Activated gamma-delta T cell treated with anti-CD3 and anti-CD28 coated beads, Interleukin-2, amount 50 U/mL, for 16 hours (primary cell): ENCODE results near the gene DGAT2L6.
"Not testable (repeated sequence)": the region's sequence is repeated elsewhere in the genome, so short reads cannot be mapped to it uniquely, and the experiment has no call there.

Source experiments
- DNase-seq: peaks from one replicate; pipeline ENCODE4 v3.0.0-alpha.2; 2020; ENCODE audit warnings: low read depth

The DGAT2L6 gene

DNA sequence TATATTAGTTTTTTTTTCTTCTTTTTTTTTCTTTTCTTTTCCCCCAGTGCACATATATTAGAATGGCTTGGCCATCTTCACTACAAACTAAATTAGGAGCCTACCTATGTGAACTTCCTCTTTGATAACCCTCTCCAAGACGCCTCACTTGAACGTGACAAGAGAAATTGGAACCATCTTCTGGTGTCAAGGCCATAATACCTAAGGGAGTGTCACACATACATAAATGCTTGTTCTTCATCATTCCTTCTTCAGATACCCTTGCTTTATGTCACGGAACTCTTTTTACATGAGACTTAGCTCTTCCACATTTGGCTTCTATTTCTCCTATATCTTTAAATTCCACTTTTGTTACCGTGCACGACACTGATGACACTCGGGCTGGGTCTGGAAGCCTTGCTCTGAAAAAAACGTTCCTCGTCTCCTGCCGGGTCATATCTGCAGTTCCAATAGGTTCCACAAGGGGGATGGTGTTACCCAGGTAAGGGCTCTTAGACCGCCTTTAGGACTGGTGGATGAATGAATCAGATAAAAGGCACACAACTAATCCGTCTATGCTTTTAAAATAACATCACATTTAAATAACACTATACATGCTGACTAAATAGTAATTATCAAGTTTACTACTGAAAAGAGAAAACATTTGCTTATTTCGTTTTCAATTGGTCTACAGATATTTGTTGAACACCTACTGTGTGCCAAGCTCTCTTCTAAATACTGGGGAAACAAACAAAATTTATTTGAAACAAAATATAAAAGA is 19.9 kb downstream of the DGAT2L6 start:
- DNase-seq = peak; percentile 43

DNA sequence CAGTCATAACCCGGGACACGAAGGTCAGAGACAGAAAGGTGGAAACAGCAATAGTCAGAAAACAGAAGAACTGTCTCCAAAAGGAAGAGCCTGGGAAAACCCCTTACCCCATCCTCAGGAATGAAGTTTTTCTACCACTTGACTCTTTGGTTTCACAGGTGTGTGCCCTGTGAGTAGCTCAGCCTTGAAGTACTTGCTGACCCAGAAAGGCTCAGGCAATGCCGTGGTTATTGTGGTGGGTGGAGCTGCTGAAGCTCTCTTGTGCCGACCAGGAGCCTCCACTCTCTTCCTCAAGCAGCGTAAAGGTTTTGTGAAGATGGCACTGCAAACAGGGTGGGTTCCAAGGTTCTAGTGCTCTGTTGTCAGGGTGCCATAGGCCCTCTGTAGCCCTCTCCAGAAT is 24.4 kb downstream of the DGAT2L6 start:
- DNase-seq = no peak

DNA sequence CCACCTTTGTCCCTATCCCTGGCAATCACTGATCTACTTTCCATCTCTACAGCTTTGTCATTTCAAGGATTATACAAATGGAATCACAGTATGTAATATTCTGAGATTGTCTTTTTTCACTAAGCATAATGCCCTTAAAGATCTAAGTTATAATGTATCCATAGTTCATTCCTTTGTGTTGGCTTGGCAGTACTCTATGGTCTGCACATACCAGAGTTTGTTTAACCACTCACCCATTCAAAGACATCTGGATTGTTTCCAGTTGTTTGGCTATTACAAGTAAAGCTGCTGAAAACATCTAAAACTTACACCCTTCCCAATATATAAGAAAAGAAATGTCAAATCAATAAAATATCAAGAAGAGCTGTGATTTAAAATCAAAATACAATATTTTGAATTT is 31.2 kb downstream of the DGAT2L6 start:
- no peak for DNase-seq

DNA sequence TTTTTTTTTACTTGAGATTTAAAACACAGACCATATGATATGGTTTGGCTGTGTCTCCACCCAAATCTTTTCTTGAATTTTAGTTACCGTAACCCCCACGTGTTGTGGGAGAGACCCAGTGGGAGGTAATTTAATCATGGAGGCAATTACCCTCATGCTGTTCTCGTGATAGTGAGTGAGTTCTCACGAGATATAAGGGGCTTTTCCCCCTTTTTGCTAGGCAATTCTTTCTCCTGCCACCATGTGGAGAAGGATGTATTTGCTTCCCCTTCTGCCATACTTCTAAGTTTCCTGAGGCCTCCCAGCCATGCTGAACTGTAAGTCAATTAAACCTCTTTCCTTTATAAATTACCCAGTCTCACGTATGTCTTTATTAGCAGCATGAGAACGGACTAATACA is 32.3 kb downstream of the DGAT2L6 start:
- DNase-seq = not testable (repeated sequence)

DNA sequence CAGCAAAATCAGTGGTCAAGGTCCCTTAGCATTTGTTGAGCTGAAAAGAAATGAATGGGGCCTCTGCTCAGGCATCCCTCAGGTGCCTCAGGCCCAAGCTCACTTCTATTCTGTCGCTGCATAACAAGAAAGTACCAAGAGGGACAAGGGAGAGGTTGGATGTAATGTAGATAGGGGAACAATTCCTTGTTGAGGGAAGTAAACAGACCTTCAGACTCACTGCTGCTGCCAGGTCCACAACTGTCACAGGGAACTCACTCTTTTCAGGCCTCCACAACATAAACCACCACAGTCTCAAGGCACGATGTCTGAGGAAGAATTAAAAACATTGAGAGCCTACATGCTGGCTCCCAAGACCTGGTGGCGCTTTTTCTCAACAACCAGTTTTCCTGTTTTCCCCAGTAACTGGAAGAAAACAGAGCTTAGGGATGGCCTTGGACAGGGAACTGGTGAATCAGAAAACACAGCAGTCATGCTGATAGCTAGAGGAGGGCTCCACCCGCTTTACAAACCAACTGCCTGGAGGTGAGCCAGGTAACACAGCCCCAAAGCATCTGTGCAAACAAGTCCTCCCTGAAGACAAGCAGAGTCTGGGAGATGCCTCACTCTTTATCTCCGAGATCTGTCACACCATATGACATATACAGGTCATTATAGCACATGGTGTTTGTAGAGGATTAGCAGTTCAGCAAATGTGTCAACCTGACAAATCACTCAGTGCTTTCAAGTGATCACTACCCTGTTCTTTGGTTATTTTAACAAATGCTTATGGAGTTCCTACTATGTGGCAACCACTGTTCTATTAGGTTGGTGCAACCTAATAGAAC is 42.9 kb downstream of the DGAT2L6 start:
- no peak for DNase-seq

DNA sequence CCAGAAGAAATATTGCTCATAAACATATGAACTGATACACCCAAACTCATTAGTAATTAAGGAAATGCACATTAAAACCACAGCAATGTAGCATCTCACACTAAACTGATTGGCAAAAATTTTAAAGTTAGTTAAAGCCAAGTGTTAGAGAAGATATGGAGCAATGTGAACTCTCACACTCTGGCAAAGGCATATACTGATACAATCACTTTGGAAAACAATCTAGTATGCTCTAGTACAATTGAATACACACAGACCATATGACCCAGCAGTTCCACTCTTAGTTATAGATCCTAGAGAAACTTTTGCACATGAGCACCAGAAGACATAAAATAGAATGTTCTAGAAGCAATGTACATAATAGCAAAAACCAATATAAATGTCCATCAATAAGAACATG is 48.8 kb downstream of the DGAT2L6 start:
- no peak for DNase-seq

DNA sequence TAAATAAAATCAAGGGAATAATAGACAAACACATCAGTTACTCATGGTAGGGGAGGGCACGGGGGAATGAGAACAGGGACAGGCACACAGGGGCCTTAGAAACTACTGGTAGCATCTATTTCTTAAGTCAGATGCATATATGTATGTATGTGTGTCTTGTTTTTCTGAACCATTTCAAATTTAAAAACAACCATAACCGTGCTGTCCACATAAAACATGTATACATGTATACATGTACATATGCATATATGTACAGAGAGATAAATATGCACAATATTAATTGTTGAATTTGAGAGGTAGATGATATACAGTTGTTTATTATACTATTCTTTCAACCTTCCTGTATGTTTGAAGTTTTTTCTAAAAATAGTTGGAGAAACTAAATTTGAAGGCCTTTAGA is 49.4 kb downstream of the DGAT2L6 start:
- no peak for DNase-seq

DNA sequence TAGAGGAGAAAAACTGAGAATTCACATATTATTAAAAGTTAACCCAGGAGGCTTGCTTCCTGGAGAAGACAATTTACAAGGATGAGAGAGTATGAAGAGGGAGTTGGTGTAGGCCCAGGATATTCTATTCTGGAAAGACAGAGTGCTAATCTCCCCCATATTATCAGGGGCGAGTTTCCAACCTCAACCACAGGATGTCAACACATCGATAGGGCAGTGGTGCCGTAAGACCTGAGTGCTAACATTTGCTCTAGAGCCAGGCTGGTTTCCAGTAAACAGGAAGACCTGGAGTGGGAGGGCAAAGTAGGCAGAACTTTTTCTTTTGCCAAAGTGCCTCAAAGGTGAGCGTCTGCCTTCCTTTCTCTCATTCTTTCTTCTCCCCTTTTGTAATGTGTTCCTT is 54.4 kb downstream of the DGAT2L6 start:
- no peak for DNase-seq

DNA sequence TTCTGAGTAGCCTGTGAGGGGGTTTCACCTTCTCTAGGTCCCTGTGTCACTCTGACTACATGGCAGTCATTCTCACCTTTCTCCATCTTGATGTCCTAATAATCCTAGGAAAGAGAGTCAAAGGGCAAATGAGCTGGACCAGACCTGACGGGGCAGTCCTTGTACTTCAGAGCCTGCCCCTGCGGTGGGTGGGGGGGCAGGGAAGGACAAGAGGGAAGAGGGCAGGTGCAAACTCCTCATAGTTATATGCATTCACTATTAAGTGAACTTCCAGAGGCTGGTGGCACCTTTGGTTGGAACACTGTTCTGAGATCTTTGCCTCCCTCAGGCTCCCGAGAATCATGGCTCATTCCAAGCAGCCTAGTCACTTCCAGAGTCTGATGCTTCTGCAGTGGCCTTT is 57.1 kb downstream of the DGAT2L6 start, which contains the start of gene AWAT1:
AWAT1 (plus strand) TSS at position 301 of the 400 bp plus-strand sequence; CDS start at position 342, 41 bp downstream.
- no peak for DNase-seq

DNA sequence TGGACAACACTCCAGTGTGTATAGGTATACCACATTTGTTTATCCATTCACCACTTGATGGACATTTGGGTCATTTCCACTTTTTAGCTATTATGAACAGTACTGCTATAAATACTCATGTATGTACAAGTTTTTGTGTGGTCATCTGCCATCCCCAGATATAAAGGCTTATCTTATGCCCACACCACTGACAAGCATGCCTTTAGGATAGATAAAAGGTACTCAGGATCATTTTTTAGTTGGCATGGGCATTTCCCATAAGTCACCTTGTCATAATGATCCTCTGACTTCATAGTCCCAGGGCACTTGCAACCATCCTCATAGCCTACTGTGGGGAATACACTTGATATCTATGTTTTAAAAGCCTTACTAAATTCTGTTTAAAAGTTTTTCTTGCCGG is 63.5 kb downstream of the DGAT2L6 start:
- DNase-seq = no peak

DNA sequence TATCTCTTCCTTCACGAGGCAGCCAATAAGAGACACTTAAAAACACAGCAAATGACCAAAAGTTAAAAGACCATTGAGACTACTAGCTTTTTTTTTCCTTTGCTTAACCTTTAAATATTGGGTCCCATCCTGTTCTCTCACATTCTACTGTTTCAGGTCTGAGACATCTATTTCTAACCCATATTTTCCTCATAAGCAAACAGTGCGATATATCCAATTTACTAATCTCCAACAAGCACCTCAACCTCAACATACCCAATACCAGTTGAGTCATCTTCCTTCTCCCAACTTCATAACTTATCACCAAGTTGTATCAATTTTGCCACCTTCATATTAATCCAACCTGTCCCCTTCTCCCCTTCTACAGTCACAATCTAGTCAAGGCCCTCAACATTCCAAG is 64.2 kb downstream of the DGAT2L6 start:
- DNase-seq = no peak

DNA sequence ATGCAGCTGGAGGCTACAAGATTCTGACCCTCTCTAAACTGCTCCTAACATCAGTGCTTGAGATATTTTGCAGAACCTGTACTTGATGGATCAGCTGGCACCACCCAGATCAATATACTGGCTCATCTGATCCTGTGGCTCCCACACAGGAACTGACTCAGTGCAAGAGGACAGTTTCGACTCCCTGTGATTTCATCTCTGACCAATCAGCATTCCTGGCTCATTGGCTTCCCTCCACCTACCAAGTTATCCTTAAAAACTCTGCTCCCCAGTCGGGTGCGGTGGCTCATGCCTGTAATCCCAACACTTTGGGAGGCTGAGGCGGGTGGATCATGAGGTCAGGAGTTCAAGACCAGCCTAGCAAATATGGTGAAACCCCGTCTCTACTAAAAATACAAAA is 66.3 kb downstream of the DGAT2L6 start:
- DNase-seq = not testable (repeated sequence)

DNA sequence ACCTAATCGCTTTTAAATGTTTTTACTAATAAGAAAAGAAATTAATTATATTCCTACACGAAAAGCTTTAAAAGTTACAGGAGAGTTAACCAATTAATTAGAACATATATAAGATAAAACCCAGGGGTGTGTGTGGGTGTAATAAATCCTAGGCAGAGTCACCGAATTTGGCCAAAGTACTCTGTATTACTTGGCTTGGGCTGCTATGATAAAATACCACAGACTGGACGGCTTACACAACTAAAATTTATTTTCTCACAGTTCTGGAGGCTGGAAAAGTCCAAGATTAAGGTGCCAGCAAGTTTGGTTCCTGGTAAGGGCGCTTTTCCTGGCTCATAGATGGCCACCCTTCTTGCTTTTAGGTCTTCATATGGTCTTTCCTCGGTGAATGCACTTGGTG is 67.6 kb downstream of the DGAT2L6 start:
- no peak for DNase-seq

DNA sequence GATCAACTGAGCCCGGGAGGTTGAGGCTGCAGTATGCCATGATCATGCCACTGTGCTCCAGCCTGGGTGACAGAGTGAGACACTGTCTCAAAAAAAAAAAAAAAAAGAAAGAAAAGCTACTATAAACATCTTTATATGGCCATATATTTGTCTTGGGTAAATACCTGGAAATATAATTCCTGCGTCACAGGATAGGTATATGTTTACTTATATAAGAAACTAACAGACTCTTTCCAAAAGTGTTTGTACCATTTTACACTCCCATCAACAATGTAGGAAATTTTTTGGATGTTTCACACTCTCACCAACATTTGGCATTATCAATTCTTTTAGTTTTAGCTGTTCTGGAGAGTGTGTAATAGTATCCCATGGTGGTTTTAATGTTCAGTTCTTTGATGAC is 70.0 kb downstream of the DGAT2L6 start:
- no peak for DNase-seq

DNA sequence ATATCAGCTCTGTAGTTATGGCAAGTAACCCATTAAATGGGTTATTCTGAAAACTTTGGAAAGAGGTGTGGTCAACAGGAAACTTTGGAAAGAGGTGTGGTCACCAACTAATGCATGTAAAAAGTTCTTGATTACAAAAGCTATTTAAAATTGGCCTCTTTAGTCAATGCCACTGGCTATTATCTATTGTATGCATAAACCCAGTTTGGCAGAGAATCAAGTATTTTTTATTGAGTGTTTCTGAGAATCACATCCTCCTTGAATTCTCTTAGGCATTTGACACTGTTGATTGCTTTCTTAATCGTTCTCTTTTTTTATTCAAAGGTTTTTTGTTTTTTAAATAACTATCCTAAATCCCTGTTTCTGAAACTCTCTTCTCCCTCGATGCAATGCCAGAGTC is 75.2 kb downstream of the DGAT2L6 start:
- DNase-seq = no peak

DNA sequence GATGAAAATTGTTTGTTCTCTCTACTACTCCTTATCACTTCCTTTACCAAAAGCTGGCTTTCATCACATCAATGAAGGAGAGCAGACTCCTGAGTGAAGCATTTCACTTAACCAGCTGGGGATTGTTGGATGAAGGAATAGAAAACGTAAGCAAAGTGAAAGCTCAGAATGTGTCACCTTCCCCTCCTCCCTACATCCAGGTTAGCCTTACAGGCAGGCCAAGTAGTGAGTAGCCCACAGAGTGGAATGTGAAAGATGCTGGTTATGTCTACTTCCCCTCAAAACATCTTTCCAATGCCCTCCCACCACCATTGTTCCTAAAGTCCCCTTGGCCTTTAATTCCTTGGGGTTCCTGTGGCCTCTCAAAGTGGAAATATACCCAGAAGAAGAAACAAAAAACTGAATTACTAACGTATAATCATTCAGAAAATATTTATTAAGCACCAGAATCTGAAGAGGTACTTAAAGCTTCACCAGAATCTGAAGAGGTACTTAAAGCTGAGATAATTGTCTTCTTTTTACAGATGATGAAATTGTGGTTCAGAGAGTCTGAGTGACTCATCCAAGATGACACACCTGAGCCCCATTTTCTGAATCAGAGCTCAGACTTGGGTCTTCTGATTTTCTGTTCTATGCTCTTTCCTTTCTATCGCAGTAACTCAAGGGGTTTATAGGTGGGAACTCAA is 76.2 kb downstream of the DGAT2L6 start:
- no peak for DNase-seq

DNA sequence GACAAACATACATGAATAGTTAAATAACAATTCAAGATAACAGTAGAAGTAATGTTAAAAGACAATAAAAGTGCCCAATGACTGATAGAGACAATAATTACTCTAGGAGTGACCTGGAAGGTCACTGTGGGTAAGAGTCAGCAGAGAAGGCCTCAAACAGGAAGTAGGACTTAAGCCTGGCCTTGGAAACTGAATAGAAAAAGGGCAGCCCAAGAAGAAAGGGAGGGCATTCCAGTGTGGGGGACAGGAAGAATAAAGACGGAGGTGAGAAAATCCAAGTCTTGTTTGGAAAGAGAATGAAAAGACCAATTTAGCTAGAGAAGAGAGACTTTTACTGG is 76.7 kb downstream of the DGAT2L6 start:
- DNase-seq = no peak

DNA sequence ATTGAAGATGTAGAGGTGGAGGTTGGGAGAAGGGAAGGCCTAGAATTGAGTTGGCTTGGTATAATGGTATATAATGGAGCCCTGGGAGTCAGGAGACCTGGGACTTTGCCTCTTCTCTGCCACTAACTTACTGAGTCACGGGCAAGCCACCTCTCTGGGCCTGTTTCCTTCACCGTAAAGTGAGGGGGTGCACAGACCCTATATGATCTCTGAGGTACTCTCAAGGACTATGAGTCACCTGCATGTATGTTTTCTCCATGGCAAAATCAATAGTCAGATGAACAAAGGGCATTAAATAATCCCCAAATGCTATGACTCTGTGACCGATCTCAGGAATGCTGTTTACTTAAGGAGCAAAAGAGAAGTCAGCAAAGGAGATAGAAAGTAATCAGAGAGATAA is 77.6 kb downstream of the DGAT2L6 start:
- DNase-seq = no peak
